IPS DF 4.7 (cell line): Measurements from ENCODE around the gene GH2.

Experiments
- DNase-seq: peaks from one replicate; pipeline ENCODE4 v3.0.0-alpha.2; 2013; ENCODE audit warnings: low spot score; ENCODE audit errors: extremely low read depth

Gene GH2

GRCh38 chr17:63841350-63842172, 40.2 kb downstream of the GH2 start:
- DNase-seq, result no peak

GRCh38 chr17:63840591-63841349, 41.0 kb downstream of the GH2 start:
- DNase-seq, result no peak

GRCh38 chr17:63838631-63839171, 43.0 kb downstream of the GH2 start:
- DNase-seq, result no peak

- DNase-seq, result no peak
Observed at GRCh38 chr17:63837962-63838600, 43.7 kb downstream of the GH2 start.

GRCh38 chr17:63837480-63837879, 44.3 kb downstream of the GH2 start:
- DNase-seq, result no peak

GRCh38 chr17:63836811-63837210, 44.9 kb downstream of the GH2 start:
- DNase-seq, result no peak

GRCh38 chr17:63835167-63835720, 46.5 kb downstream of the GH2 start:
- DNase-seq, result no peak

GRCh38 chr17:63834431-63835166, 47.1 kb downstream of the GH2 start:
- peak; percentile 71 for DNase-seq

GRCh38 chr17:63833741-63834373, 47.9 kb downstream of the GH2 start:
- DNase-seq, result no peak

GRCh38 chr17:63833026-63833740, 48.6 kb downstream of the GH2 start:
- DNase-seq, result no peak

GRCh38 chr17:63832455-63832854, 49.3 kb downstream of the GH2 start:
- no peak for DNase-seq

- no peak for DNase-seq
Observed at GRCh38 chr17:63832014-63832413, 49.7 kb downstream of the GH2 start.

- DNase-seq, result no peak
Observed at GRCh38 chr17:63831505-63831904, 50.2 kb downstream of the GH2 start.

GRCh38 chr17:63830904-63831491, 50.7 kb downstream of the GH2 start:
- no peak for DNase-seq

GRCh38 chr17:63830278-63830677, 51.5 kb downstream of the GH2 start:
- no peak for DNase-seq
